HEK293 (cell line): Measurements from ENCODE around the gene CNTLN.

Experiments
- CTCF ChIA-PET: fragments of 350-600 bp; formaldehyde crosslinking; extraction: SDS; loops from one replicate; lab custom pipeline; 2021; ENCODE audit warnings: antibody characterized with exemption; lab: Yijun Ruan, JAX
- POLR2A ChIA-PET: fragments of 300-600 bp; formaldehyde crosslinking; extraction: SDS; loops from one replicate; lab custom pipeline; 2020; ENCODE audit warnings: antibody characterized with exemption, inconsistent platforms; lab: Yijun Ruan, JAX
- H3K27ac ChIP-seq: fragments of 200-500 bp; sonication (Bioruptor generic); 2 replicates; pipeline ENCODE4 v1.5.1; 2014; ENCODE audit warnings: low read depth, low read length, control low read depth, inconsistent platforms; ENCODE audit errors: extremely low read depth
- H3K36me3 ChIP-seq, 2 experiments: fragments of 200-500 bp in 1 of 2; sonication (Bioruptor generic) in 1 of 2; 1 replicate in 1 of 2; 2 replicates in 1 of 2; pipeline ENCODE4 v1.5.1; 2014 to 2017; ENCODE audit warnings: inconsistent platforms in 2 of 2, low read length in 2 of 2; ENCODE audit not compliant: control insufficient read depth in 2 of 2, insufficient read depth in 1 of 2
- H3K4me1 ChIP-seq: fragments of 200-500 bp; sonication (Bioruptor generic); 2 replicates; pipeline ENCODE4 v1.5.1; 2014; ENCODE audit warnings: mild to moderate bottlenecking, low read length, inconsistent platforms; ENCODE audit not compliant: control insufficient read depth, insufficient read depth
- H3K4me3 ChIP-seq: 2 replicates; pipeline ENCODE4 v1.5.1; 2011; ENCODE audit warnings: low read depth, mild to moderate bottlenecking, control low read depth, low read length, moderate library complexity
- H3K9me3 ChIP-seq: fragments of 200-500 bp; sonication (Bioruptor generic); 2 replicates; pipeline ENCODE4 v1.5.1; 2014; ENCODE audit warnings: low read depth, low read length, inconsistent platforms; ENCODE audit not compliant: control insufficient read depth, insufficient read depth
- BCL11A ChIP-seq: fragments of 450-650 bp; formaldehyde crosslinking; IDR thresholded peaks from 2 replicates; pipeline ENCODE4 v1.5.1; 2016; ENCODE audit warnings: low read depth, missing biosample characterization, missing genetic modification characterization
- HIC1 ChIP-seq: fragments of 450-650 bp; formaldehyde crosslinking; IDR thresholded peaks from 2 replicates; pipeline ENCODE4 v1.5.1; 2016; ENCODE audit warnings: missing biosample characterization, missing genetic modification characterization
- SCRT1 ChIP-seq: fragments of 450-650 bp; formaldehyde crosslinking; IDR thresholded peaks from 2 replicates; pipeline ENCODE4 v1.5.1; 2016; ENCODE audit warnings: missing biosample characterization, missing genetic modification characterization, borderline replicate concordance
- YY1 ChIP-seq: fragments of 450-650 bp; formaldehyde crosslinking; IDR thresholded peaks from 2 replicates; pipeline ENCODE4 v1.5.1; 2018; ENCODE audit warnings: missing biosample characterization, missing genetic modification characterization
- ZBTB44 ChIP-seq: fragments of 450-650 bp; IDR thresholded peaks from 2 replicates; pipeline ENCODE4 v1.5.1; 2018; ENCODE audit warnings: missing biosample characterization, mild to moderate bottlenecking, missing genetic modification characterization
- ZBTB7A ChIP-seq: fragments of 450-650 bp; formaldehyde crosslinking; IDR thresholded peaks from 2 replicates; pipeline ENCODE4 v1.5.1; 2016; ENCODE audit warnings: low read depth, missing biosample characterization, missing genetic modification characterization
- ZNF146 ChIP-seq: fragments of 450-650 bp; formaldehyde crosslinking; IDR thresholded peaks from 2 replicates; pipeline ENCODE4 v1.5.1; 2016; ENCODE audit warnings: missing biosample characterization, missing genetic modification characterization
- ZNF148 ChIP-seq: fragments of 450-650 bp; formaldehyde crosslinking; IDR thresholded peaks from 2 replicates; pipeline ENCODE4 v1.5.0; 2017; ENCODE audit warnings: missing biosample characterization, missing genetic modification characterization, borderline replicate concordance
- ZNF202 ChIP-seq: fragments of 450-650 bp; formaldehyde crosslinking; IDR thresholded peaks from 2 replicates; pipeline ENCODE4 v1.5.1; 2016; ENCODE audit warnings: missing biosample characterization, missing genetic modification characterization, borderline replicate concordance
- ZNF211 ChIP-seq: fragments of 450-650 bp; formaldehyde crosslinking; IDR thresholded peaks from 2 replicates; pipeline ENCODE4 v1.5.1; 2016; ENCODE audit warnings: low read depth, missing biosample characterization, missing genetic modification characterization
- ZNF24 ChIP-seq: fragments of 450-650 bp; formaldehyde crosslinking; IDR thresholded peaks from 2 replicates; pipeline ENCODE4 v1.5.1; 2016; ENCODE audit warnings: missing biosample characterization, missing genetic modification characterization
- ZNF274 ChIP-seq, 2 experiments: fragments of 200-500 bp in 1 of 2; fragments of 450-650 bp in 1 of 2; sonication (Bioruptor generic) in 1 of 2; formaldehyde crosslinking in 1 of 2; IDR thresholded peaks; 2 replicates each; pipeline versions ENCODE4 v1.5.1 to v1.6.1; 2014 to 2016; ENCODE audit warnings: borderline replicate concordance in 1 of 2, inconsistent platforms in 1 of 2, low read length in 1 of 2, missing biosample characterization in 1 of 2, missing genetic modification characterization in 1 of 2
- ZNF394 ChIP-seq: fragments of 450-650 bp; formaldehyde crosslinking; IDR thresholded peaks from 2 replicates; pipeline ENCODE4 v1.5.1; 2016; ENCODE audit warnings: missing biosample characterization, missing genetic modification characterization, mild to moderate bottlenecking, moderate library complexity, borderline replicate concordance
- ZNF571 ChIP-seq: fragments of 450-650 bp; formaldehyde crosslinking; IDR thresholded peaks from 2 replicates; pipeline ENCODE4 v1.5.0; 2017; ENCODE audit warnings: missing biosample characterization, missing genetic modification characterization
- ZNF596 ChIP-seq: fragments of 450-650 bp; IDR thresholded peaks from 2 replicates; pipeline ENCODE4 v1.5.0; 2018; ENCODE audit warnings: missing biosample characterization, mild to moderate bottlenecking, missing genetic modification characterization, moderate library complexity
- ZNF600 ChIP-seq: fragments of 450-650 bp; formaldehyde crosslinking; IDR thresholded peaks from 2 replicates; pipeline ENCODE4 v1.5.1; 2016; ENCODE audit warnings: missing biosample characterization, missing genetic modification characterization
- ZNF645 ChIP-seq: fragments of 450-650 bp; formaldehyde crosslinking; IDR thresholded peaks from 2 replicates; pipeline ENCODE4; 2016; ENCODE audit warnings: missing biosample characterization, missing genetic modification characterization
- ZNF664 ChIP-seq: fragments of 450-650 bp; formaldehyde crosslinking; IDR thresholded peaks from 2 replicates; pipeline ENCODE4 v1.5.1; 2016; ENCODE audit warnings: missing biosample characterization, missing genetic modification characterization
- ZNF670 ChIP-seq: fragments of 450-650 bp; formaldehyde crosslinking; IDR thresholded peaks from 2 replicates; pipeline ENCODE4 v1.5.1; 2016; ENCODE audit warnings: missing biosample characterization, missing genetic modification characterization, low read depth
- ZNF704 ChIP-seq: fragments of 450-650 bp; formaldehyde crosslinking; IDR thresholded peaks from 2 replicates; pipeline ENCODE4 v1.5.1; 2016; ENCODE audit warnings: missing biosample characterization, missing genetic modification characterization
- ZNF76 ChIP-seq: fragments of 450-650 bp; formaldehyde crosslinking; IDR thresholded peaks from 2 replicates; pipeline ENCODE4; 2016; ENCODE audit warnings: low read depth, missing biosample characterization, missing genetic modification characterization, borderline replicate concordance
- ZNF792 ChIP-seq: fragments of 450-650 bp; formaldehyde crosslinking; IDR thresholded peaks from 2 replicates; pipeline ENCODE4 v1.5.1; 2016; ENCODE audit warnings: missing biosample characterization, missing genetic modification characterization
- ZNF837 ChIP-seq: fragments of 450-650 bp; formaldehyde crosslinking; IDR thresholded peaks from 2 replicates; pipeline ENCODE4 v1.5.1; 2016; ENCODE audit warnings: missing biosample characterization, missing genetic modification characterization

Gene CNTLN

GRCh38 chr9:17322882-17323864 lies 188.3 kb downstream of the CNTLN start:
- Histone ChIP-seq H3K36me3 (no peaks in the 10 kb centered on the region), H3K27ac (no peak overlapping the region), H3K4me3 (no peak overlapping the region), H3K9me3 (no peaks in the 10 kb centered on the region), H3K4me1 (no peaks in the 10 kb centered on the region)
- POLR2A ChIA-PET = no interaction called here
- CTCF ChIA-PET = no interaction called here
- TF ChIP-seq BCL11A (tag by site-specific recombination) (no peak), ZNF645 (no peak), ZNF148 (tag by site-specific recombination) (no peak), ZNF146 (tag by site-specific recombination) (no peak), ZNF670 (tag by site-specific recombination) (no peak), ZNF600 (tag by site-specific recombination) (no peak)

GRCh38 chr9:17328331-17328730 lies 193.5 kb downstream of the CNTLN start:
- CTCF ChIA-PET = no interaction called here
- Histone ChIP-seq H3K4me3 (no peak overlapping the region), H3K27ac (no peak overlapping the region), H3K9me3 (no peaks in the 10 kb centered on the region), H3K36me3 (no peaks in the 10 kb centered on the region), H3K4me1 (no peaks in the 10 kb centered on the region)
- POLR2A ChIA-PET = no interaction called here
- TF ChIP-seq ZNF792 (tag by site-specific recombination) = no peak
- no peak for TF ChIP-seq YY1 (tag by site-specific recombination)
- TF ChIP-seq ZNF24 = no peak
- TF ChIP-seq ZBTB44 (tag by site-specific recombination) = no peak
- no peak for TF ChIP-seq ZNF664 (tag by site-specific recombination)
- no peak for TF ChIP-seq ZNF394 (tag by site-specific recombination)
- no peak for TF ChIP-seq ZBTB7A (tag by site-specific recombination)
- TF ChIP-seq ZNF596 (tag by site-specific recombination) = no peak
- TF ChIP-seq ZNF571 = no peak
- TF ChIP-seq ZNF837 (tag by site-specific recombination) = no peak
- no peak for TF ChIP-seq ZNF202 (tag by site-specific recombination)
- TF ChIP-seq SCRT1 (tag by site-specific recombination) = no peak
- no peak for TF ChIP-seq HIC1 (tag by site-specific recombination)
- TF ChIP-seq ZNF76 (tag by site-specific recombination) = no peak
- TF ChIP-seq ZNF211 (tag by site-specific recombination) = no peak
- no peak for TF ChIP-seq ZNF274 (IDR thresholded peaks at IDR 0.05; ENCODE audit: low read length)
- no peak for TF ChIP-seq ZNF274 (tag by site-specific recombination; IDR thresholded peaks at IDR 0.05; ENCODE audit: borderline replicate concordance)
- no peak for TF ChIP-seq ZNF704
